ENCODE measurements around the gene PRKACB. TPM values are rescaled to one million over a fixed set of nuclear protein-coding genes. Genes with fewer than 3 reads are reported as not detected.

The PRKACB gene
- total RNA-seq, 2 experiments from 2014 or later: 85.2 to 96.3 TPM

DNA sequence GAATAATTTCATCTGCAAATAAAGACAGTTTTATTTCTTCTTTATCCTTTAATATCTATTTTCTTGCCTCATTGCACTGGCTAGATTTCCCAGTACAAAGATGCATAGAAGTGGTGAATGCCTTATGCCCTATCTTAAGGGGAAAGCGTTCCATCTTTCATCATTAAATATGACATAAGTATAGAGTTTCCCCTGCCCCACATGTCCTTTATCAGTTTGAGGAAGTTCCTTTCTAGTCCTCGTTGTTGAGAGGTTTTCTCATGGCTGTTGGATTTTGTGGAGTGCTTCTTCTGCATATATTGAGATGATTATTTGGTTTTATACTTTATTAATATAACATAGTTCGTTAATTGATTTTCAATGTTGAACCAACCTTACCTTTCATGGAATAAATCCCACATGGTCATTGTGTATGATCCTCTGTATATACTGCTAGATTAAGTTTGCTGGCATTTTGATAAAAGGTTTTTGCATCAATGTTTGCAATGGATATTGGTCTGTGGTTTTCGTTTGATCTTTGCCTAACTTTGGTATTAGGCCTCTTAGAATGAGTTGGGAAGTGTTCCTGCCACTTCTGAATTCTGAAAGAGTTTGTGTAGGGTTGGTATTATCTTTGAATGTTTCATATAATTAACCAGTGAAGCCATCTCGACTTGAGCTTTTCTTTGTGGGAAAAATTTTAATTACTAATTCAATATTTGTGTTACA lies 15.6 kb downstream of the PRKACB start:
- POLR2A ChIA-PET: no interaction called here
- peaks cover 40% of the 10 kb centered on the region for H3K36me3 Mint-ChIP-seq (ENCODE audit: low read depth)
- ATAC-seq: no peak
- DNase-seq: no peak
- H3K27me3 Mint-ChIP-seq (ENCODE audit: low read depth): no peaks in the 10 kb centered on the region
- H3K4me1 Mint-ChIP-seq (ENCODE audit: low read depth): peaks cover 61% of the 10 kb centered on the region
- CTCF ChIA-PET: no interaction called here
- H3K27ac Mint-ChIP-seq: no peak overlapping the region
- H3K4me3 Mint-ChIP-seq: no peak overlapping the region
- H3K9me3 Mint-ChIP-seq (ENCODE audit: insufficient read depth): peaks cover 14% of the 10 kb centered on the region

DNA sequence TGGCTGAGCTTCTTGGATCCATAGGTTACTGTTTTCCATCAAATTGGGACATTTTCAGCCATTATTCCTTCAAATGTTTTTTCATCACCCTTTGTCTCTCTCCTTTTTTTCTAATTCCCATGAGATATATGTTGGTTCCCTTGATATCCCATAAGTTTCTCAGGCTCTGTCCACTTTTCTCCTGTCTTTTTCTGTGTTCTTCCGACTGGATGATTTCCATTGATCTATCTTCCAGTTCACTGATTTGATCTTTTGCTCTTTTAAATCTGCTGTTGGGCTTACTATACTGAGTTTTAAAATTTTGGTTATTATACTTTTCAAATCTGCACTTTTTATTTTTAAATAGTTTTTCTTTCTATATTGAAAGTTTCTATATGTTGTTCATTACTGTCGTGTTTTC lies 18.2 kb downstream of the PRKACB start:
- CTCF ChIA-PET: interaction anchor here (1.0 to 3.1 kb wide), 3 partner anchors 9 to 23 kb away, joined by 3 to 19 read pairs (median 9); partner anchors contain the start of gene PRKACB
- ATAC-seq (no peak), DNase-seq (no peak)
- Mint-ChIP-seq H3K4me3 (no peak overlapping the region), H3K4me1 (ENCODE audit: low read depth) (peaks cover 57% of the 10 kb centered on the region), H3K9me3 (ENCODE audit: insufficient read depth) (peaks cover 14% of the 10 kb centered on the region), H3K27me3 (ENCODE audit: low read depth) (no peaks in the 10 kb centered on the region), H3K27ac (no peak overlapping the region), H3K36me3 (ENCODE audit: low read depth) (peaks cover 33% of the 10 kb centered on the region)
- POLR2A ChIA-PET: interaction anchor here (1.3 to 2.8 kb wide), 3 partner anchors 9 to 85 kb away, joined by 5 to 9 read pairs (median 9); partner anchors contain the start of gene PRKACB

DNA sequence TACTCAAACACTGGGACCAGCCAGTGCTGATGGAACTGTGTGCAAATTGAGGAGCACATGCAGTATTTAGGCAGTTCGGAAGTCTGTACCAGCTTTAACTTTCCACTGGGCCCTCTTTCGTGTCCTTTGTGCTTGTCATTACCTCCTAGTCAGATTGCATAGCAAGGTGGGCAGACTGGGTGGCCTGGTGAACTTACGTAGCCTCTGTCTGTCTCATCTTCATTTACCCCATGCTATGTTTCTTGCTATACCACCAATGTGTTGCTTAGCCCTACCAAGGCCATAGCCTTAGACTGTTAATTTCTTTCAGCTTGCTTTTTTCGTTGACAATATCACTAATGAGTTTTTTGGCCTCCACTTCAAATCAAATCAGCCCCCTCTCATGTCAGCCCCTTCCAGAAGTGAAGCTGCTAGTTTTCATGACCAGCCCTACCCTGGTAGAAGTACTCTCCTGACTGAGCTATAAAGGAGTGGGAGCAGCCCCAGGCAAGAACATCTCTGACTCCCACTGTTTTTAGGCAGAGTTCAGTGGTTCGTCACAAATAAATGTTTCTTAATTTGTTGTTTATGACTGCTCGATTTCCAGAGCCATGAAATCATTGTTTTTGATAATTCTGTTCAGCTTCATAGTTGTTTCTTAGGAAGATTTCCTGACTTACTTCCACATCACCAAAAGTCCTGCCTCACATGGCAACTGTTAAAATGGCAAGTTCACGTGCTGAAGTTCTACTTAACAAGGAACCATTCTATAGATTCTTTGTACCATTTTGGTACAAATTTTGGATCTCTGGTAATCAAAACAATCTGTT lies 19.3 kb downstream of the PRKACB start:
- Mint-ChIP-seq H3K4me3 (no peak overlapping the region), H3K36me3 (ENCODE audit: low read depth) (peaks cover 30% of the 10 kb centered on the region), H3K9me3 (ENCODE audit: insufficient read depth) (peaks cover 11% of the 10 kb centered on the region), H3K27me3 (ENCODE audit: low read depth) (no peaks in the 10 kb centered on the region), H3K4me1 (ENCODE audit: low read depth) (peaks cover 56% of the 10 kb centered on the region), H3K27ac (peak overlapping the region; percentile 41)
- ATAC-seq (no peak), DNase-seq (no peak)
- POLR2A ChIA-PET: interaction anchor here (1.3 to 2.8 kb wide), 3 partner anchors 10 to 86 kb away, joined by 5 to 9 read pairs (median 9); partner anchors contain the start of gene PRKACB
- CTCF ChIA-PET: interaction anchor here (1.0 to 3.1 kb wide), 5 partner anchors 10 to 269 kb away, joined by 3 to 19 read pairs (median 7); partner anchors contain the start of gene PRKACB

DNA sequence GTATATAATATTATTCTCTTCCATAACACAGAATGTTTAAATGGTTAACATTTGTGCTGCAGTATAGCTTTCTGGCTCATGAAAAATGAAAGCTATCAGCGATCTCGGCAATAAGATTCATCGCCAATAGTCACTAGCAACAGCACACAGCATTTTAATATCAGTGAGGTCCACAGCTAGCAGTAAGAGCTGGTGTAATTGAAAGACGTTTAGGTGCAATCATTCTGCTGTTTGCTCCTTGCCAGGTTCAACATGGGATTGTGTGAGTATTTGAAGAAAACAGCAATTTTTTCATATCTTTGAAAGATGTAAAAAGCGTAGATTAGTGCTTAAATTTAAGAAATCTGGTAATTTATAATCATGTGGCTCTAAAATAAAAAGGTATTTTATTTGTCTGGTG lies 20.1 kb downstream of the PRKACB start:
- no peak for DNase-seq
- Mint-ChIP-seq H3K36me3 (ENCODE audit: low read depth) (peaks cover 26% of the 10 kb centered on the region), H3K4me3 (peak overlapping the region; percentile 48), H3K27me3 (ENCODE audit: low read depth) (no peaks in the 10 kb centered on the region), H3K9me3 (ENCODE audit: insufficient read depth) (peaks cover 4% of the 10 kb centered on the region), H3K27ac (no peak overlapping the region), H3K4me1 (ENCODE audit: low read depth) (peaks cover 64% of the 10 kb centered on the region)
- CTCF ChIA-PET: interaction anchor here (1.1 to 3.1 kb wide), 4 partner anchors 11 to 268 kb away, joined by 3 to 19 read pairs (median 8); partner anchors contain the start of gene PRKACB
- no peak for ATAC-seq
- POLR2A ChIA-PET: interaction anchor here (0.7 to 2.8 kb wide), 3 partner anchors 11 to 342 kb away, joined by 4 to 9 read pairs (median 4); partner anchors contain the start of genes GNG5, PRKACB and SPATA1

DNA sequence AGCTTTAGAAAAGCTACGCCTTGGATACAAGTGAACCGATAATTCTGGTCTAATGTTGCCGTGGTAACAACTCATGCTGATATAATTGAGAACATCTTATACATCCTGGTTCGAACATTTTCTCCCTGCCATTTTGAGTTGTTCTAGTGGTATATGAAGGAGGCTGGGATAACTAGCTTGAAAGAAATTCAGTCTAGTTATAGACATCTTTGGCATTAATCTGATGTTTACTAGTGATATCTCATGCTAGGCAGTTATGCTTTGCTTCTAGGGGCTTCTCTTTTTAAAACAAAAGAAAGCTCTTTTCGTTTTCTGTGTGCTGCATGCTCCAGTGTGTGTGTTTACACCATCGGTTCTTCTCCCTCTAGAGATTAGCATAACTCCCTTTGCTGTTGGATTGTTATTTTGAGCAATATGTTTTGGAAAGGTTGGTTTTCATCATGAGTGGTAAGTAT lies 20.5 kb downstream of the PRKACB start:
- CTCF ChIA-PET: interaction anchor here (1.1 to 3.1 kb wide), 4 partner anchors 12 to 267 kb away, joined by 3 to 19 read pairs (median 8); partner anchors contain the start of gene PRKACB
- no peak for DNase-seq
- Mint-ChIP-seq H3K4me3 (peak overlapping the region; percentile 48), H3K4me1 (ENCODE audit: low read depth) (peaks cover 66% of the 10 kb centered on the region), H3K36me3 (ENCODE audit: low read depth) (peaks cover 26% of the 10 kb centered on the region), H3K9me3 (ENCODE audit: insufficient read depth) (peaks cover 4% of the 10 kb centered on the region), H3K27me3 (ENCODE audit: low read depth) (no peaks in the 10 kb centered on the region), H3K27ac (peak overlapping the region; percentile 56)
- ATAC-seq: peak; percentile 58
- POLR2A ChIA-PET: interaction anchor here (0.7 to 2.8 kb wide), 3 partner anchors 12 to 342 kb away, joined by 4 to 9 read pairs (median 4); partner anchors contain the start of genes GNG5, PRKACB and SPATA1

DNA sequence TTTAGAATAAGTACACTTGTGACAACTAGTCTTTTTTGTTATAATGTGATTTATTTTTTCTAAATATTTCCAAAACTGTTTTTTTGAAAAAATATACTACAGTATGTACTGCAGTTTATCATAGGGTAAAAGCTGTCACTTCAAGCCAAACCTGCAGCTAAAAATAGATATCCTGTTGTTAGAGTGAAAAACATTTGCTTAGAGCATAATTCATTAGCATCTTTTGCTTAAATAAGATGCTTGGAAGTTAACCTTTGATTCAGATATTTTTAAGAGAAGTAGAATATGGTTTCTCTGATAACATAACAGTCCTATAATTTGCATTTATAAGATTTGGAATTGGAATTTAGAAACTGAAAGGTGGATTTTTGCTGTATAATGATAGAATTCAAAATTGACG lies 21.5 kb downstream of the PRKACB start:
- Mint-ChIP-seq H3K27ac (peak overlapping the region; percentile 64), H3K4me3 (peak overlapping the region; percentile 46), H3K36me3 (ENCODE audit: low read depth) (peaks cover 27% of the 10 kb centered on the region), H3K9me3 (ENCODE audit: insufficient read depth) (peaks cover 4% of the 10 kb centered on the region), H3K27me3 (ENCODE audit: low read depth) (no peaks in the 10 kb centered on the region), H3K4me1 (ENCODE audit: low read depth) (peaks cover 58% of the 10 kb centered on the region)
- ChIA-PET CTCF (interaction anchor here (0.6 to 1.1 kb wide), 3 partner anchors 16 to 945 kb away, joined by 3 read pairs; partner anchors contain the start of gene PRKACB), POLR2A (no interaction called here)
- ATAC-seq (no peak), DNase-seq (no peak)

DNA sequence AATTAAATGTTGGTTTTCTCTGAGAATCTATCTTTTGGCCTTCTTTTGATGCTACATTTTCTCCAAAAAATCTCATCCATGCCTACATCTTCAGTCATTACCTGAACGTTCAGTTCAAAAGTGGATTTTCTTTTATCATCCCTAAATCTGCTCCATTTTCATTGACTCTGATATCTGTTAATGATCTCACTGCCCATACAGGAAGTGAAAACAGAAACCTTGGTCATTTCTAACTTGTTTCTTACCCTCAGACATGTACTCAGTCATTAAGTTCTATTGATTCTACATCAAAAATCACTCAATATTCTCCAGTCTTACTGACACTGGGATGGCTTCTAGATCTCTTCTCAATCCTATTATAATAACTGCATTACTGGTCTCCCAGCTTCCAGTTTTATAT lies 22.7 kb downstream of the PRKACB start:
- H3K4me1 Mint-ChIP-seq (ENCODE audit: low read depth): peaks cover 54% of the 10 kb centered on the region
- DNase-seq: no peak
- ATAC-seq: no peak
- H3K4me3 Mint-ChIP-seq: peak overlapping the region; percentile 4
- H3K9me3 Mint-ChIP-seq (ENCODE audit: insufficient read depth): peaks cover 3% of the 10 kb centered on the region
- POLR2A ChIA-PET: interaction anchor here (0.6 kb wide), 1 partner anchor 11 kb away, joined by 3 read pairs; no protein-coding TSS in a partner anchor
- no peaks in the 10 kb centered on the region for H3K27me3 Mint-ChIP-seq (ENCODE audit: low read depth)
- CTCF ChIA-PET: no interaction called here
- peak overlapping the region; percentile 27 for H3K27ac Mint-ChIP-seq
- peaks cover 27% of the 10 kb centered on the region for H3K36me3 Mint-ChIP-seq (ENCODE audit: low read depth)

DNA sequence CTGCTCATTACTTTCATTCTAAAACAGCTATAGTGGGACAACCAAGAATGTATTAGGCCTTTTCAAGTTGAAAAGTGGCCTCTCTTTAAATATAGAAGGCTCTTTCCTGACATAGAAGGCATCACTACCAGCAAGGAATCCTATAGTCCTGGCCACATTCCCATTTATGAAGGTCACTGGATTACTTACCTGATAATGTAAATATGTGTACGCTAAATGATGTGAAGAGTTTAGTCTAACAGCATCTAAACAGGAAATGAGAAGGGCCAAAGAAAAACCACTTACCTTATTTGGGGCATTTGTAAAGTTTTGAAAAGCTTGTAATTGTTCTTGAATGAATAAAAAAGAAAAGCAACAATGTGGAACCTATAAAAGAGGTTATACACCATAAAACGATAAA lies 24.7 kb downstream of the PRKACB start:
- ATAC-seq (no peak), DNase-seq (no peak)
- Mint-ChIP-seq H3K27ac (no peak overlapping the region), H3K9me3 (ENCODE audit: insufficient read depth) (peaks cover 3% of the 10 kb centered on the region), H3K4me3 (no peak overlapping the region), H3K36me3 (ENCODE audit: low read depth) (peaks cover 24% of the 10 kb centered on the region), H3K4me1 (ENCODE audit: low read depth) (peaks cover 40% of the 10 kb centered on the region), H3K27me3 (ENCODE audit: low read depth) (no peaks in the 10 kb centered on the region)
- ChIA-PET CTCF (interaction anchor here (1.0 to 1.9 kb wide), 2 partner anchors 25 to 60 kb away, joined by 3 to 8 read pairs; partner anchors contain the start of gene PRKACB), POLR2A (no interaction called here)

DNA sequence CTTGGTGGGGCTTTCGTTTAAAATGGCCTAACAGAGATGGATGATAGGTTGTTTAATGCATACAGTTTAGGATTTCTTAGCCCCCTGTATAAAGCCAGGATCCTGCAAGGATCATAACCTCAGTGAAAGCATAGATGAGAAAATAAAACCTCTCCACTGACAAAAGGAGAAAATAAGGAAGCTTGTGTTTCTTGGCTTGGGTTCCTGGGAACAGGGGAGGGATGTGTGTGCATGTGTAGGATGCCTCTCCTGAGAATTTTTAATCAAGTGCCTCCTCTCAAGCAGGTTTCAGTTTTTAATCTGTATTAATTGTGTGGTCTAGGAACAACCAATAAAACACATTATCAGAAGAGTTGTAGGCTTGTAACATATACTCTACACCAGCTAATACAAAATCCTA lies 26.1 kb downstream of the PRKACB start:
- CTCF ChIA-PET: interaction anchor here (0.8 to 1.0 kb wide), 2 partner anchors 18 to 263 kb away, joined by 3 read pairs; no protein-coding TSS in a partner anchor
- H3K27ac Mint-ChIP-seq: no peak overlapping the region
- peaks cover 36% of the 10 kb centered on the region for H3K4me1 Mint-ChIP-seq (ENCODE audit: low read depth)

DNA sequence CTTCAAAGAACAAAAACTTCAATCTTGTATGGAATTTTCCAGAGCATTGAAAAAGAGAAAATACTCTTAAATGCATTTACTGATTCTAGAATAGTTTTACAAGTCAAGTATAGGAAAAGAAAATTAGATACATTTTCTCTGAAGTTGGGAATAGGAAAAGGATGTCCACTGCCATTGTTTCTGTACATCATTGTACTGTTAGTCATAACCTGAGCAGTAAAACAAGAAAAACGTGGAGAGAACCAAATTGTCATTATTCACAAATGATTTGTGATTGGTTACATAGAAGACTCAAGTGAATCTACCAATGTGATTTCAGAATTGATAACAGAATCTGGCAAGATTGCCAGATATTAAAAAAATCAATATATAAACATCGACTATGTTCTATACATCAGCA lies 27.4 kb downstream of the PRKACB start:
- CTCF ChIA-PET: no interaction called here
- Mint-ChIP-seq H3K27me3 (ENCODE audit: low read depth) (no peaks in the 10 kb centered on the region), H3K4me3 (no peak overlapping the region), H3K9me3 (ENCODE audit: insufficient read depth) (peaks cover 3% of the 10 kb centered on the region), H3K4me1 (ENCODE audit: low read depth) (peaks cover 31% of the 10 kb centered on the region), H3K27ac (no peak overlapping the region), H3K36me3 (ENCODE audit: low read depth) (peaks cover 23% of the 10 kb centered on the region)
- no peak for ATAC-seq
- no peak for DNase-seq
- POLR2A ChIA-PET: no interaction called here

More for the DNA sequence above, 26.1 kb downstream of the PRKACB start:
- Mint-ChIP-seq H3K36me3 (ENCODE audit: low read depth) (peaks cover 26% of the 10 kb centered on the region), H3K4me3 (no peak overlapping the region), H3K27me3 (ENCODE audit: low read depth) (no peaks in the 10 kb centered on the region), H3K9me3 (ENCODE audit: insufficient read depth) (peaks cover 3% of the 10 kb centered on the region)
- POLR2A ChIA-PET: interaction anchor here (1.0 kb wide), 2 partner anchors 14 to 16 kb away, joined by 3 read pairs; no protein-coding TSS in a partner anchor
- DNase-seq: no peak
- no peak for ATAC-seq

DNA sequence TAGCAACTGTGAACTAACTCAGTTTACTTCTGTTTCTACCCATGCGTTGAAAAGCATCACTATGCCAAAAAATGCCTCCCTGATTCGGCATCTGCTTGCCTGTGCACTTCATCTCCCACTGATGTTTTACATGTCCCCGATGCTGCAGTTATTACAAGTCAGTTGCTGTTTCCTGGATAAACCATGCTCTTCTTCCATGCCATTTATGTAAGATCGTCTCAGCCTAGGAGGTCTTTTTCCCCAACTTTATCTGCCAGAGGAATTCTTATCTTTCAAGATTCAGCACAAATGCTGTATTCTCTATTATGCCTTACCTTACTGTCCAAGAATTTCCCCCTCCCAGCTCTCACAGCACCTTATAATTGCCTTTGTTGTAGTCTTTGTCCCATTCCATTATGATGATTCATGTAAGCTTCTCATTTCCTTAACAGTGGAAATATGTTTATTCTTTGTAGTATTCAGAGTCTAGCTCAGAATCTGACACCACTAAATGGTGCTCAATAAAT lies 30.0 kb downstream of the PRKACB start:
- Mint-ChIP-seq H3K4me1 (ENCODE audit: low read depth) (peaks cover 10% of the 10 kb centered on the region), H3K4me3 (no peak overlapping the region), H3K9me3 (ENCODE audit: insufficient read depth) (peaks cover 3% of the 10 kb centered on the region), H3K27me3 (ENCODE audit: low read depth) (no peaks in the 10 kb centered on the region), H3K27ac (no peak overlapping the region), H3K36me3 (ENCODE audit: low read depth) (peaks cover 16% of the 10 kb centered on the region)
- ChIA-PET CTCF (no interaction called here), POLR2A (no interaction called here)
- DNase-seq (no peak), ATAC-seq (no peak)

All from activated CD8-positive, alpha-beta T cell treated with anti-CD3 and anti-CD28 coated beads, Interleukin-2, amount 10 ng/mL, durations not matched to agents 7 days and 5 days (primary cell).